ENCODE measurements around the gene ASCL5. TPM values are rescaled to one million over a fixed set of nuclear protein-coding genes. Genes with fewer than 3 reads are reported as not detected.

Gene ASCL5
- total RNA-seq, 1 donor from 2014 or later, result not detected

GRCh38 chr1:201153474-201154388, 26.7 kb upstream of the ASCL5 start:
- no peak for DNase-seq

GRCh38 chr1:201149400-201149799, 22.4 kb upstream of the ASCL5 start:
- no peak for DNase-seq

- no peak for DNase-seq
These were observed 20.5 kb upstream of the ASCL5 start for GRCh38 chr1:201147396-201148015.

- no peak for DNase-seq
These were observed 19.8 kb upstream of the ASCL5 start for GRCh38 chr1:201146626-201147390.

GRCh38 chr1:201145816-201146215, 18.8 kb upstream of the ASCL5 start:
- no peak for DNase-seq

GRCh38 chr1:201145132-201145531, 18.1 kb upstream of the ASCL5 start:
- no peak for DNase-seq

- DNase-seq, result no peak
These were observed 17.7 kb upstream of the ASCL5 start for GRCh38 chr1:201144701-201145100.

GRCh38 chr1:201143726-201144635, 17.0 kb upstream of the ASCL5 start:
- no peak for DNase-seq

- DNase-seq, result no peak
These were observed 16.1 kb upstream of the ASCL5 start for GRCh38 chr1:201142849-201143725.

GRCh38 chr1:201142011-201142848, 15.2 kb upstream of the ASCL5 start:
- no peak for DNase-seq

- DNase-seq, result no peak
These were observed 14.4 kb upstream of the ASCL5 start for GRCh38 chr1:201141418-201141817.

- no peak for DNase-seq
These were observed 13.9 kb upstream of the ASCL5 start for GRCh38 chr1:201140941-201141260.

GRCh38 chr1:201140235-201140940, 13.4 kb upstream of the ASCL5 start:
- DNase-seq, result peak; percentile 57

- DNase-seq, result no peak
These were observed 12.8 kb upstream of the ASCL5 start for GRCh38 chr1:201139756-201140155.

GRCh38 chr1:201139306-201139705, 12.3 kb upstream of the ASCL5 start:
- no peak for DNase-seq

- DNase-seq, result peak; percentile 38
These were observed 11.4 kb upstream of the ASCL5 start for GRCh38 chr1:201138311-201138840.

- DNase-seq, result peak; percentile 81
These were observed 10.8 kb upstream of the ASCL5 start for GRCh38 chr1:201137579-201138310.

- DNase-seq, result no peak
These were observed 10.0 kb upstream of the ASCL5 start for GRCh38 chr1:201137024-201137392.
